ENCODE results near the gene ATAD1. TPM values are rescaled to one million over a fixed set of nuclear protein-coding genes. Genes with fewer than 3 reads are reported as not detected.
"Not testable (repeated sequence)": the region's sequence is repeated elsewhere in the genome, so short reads cannot be mapped to it uniquely, and the experiment has no call there.

The ATAD1 gene
- total RNA-seq, 1 experiment from 2014 or later = 46.7 TPM

- TF ChIP-seq ESRRA (CRISPR knock-in tag; IDR thresholded peaks at IDR 0.05; ENCODE audit: borderline replicate concordance) (no peak), JUN (CRISPR knock-in tag; IDR thresholded peaks at IDR 0.05) (no peak), FOXJ3 (CRISPR knock-in tag; IDR thresholded peaks at IDR 0.05; ENCODE audit: borderline replicate concordance) (no peak), TP53 (CRISPR knock-in tag; IDR thresholded peaks at IDR 0.05) (no peak)
These were observed 47.3 kb upstream of the ATAD1 start (continued) for GRCh38 chr10:87865241-87865881.

DNA sequence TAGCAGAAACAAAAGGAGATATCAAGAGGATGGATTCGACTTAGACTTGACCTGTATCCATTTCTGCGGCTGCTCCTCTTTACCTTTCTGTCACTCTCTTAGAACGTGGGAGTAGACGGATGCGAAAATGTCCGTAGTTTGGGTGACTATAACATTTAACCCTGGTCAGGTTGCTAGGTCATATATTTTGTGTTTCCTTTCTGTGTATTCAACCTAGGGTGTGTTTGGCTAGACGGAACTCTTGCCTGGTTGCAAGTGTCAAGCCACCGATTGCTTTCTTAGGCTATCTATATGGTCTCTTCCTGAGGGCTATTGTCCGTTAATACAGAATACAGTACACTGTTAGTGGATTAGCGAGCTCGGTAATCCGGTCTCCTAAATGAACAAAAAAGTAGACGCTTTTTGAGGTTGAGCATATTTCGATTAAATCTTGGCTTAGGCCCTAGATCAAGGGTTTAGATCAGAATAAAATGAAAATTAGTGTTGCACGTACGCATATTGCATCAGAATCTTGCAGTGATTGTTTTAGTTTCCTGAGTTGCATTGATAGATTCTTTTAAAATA is 46.6 kb upstream of the ATAD1 start:
- H3K27ac Mint-ChIP-seq = peak overlapping the region; percentile 80
- H3K27me3 Mint-ChIP-seq (ENCODE audit: low read depth) = peaks cover 4% of the 10 kb centered on the region
- ATAC-seq (no peak), DNase-seq (ENCODE audit: low spot score) (no peak)
- peaks cover 44% of the 10 kb centered on the region for H3K4me1 Mint-ChIP-seq
- peak; percentile 46; the same call in 1 of the 2 replicates for TF ChIP-seq GABPB1 (CRISPR knock-in tag; IDR thresholded peaks at IDR 0.05)
- no peak for TF ChIP-seq SMAD4 (CRISPR knock-in tag; IDR thresholded peaks at IDR 0.05)
- no peak for TF ChIP-seq NR3C1 (CRISPR knock-in tag; conservative IDR thresholded peaks at IDR 0.05; ENCODE audit: low read depth)
- TF ChIP-seq ZNF532 (CRISPR knock-in tag; IDR thresholded peaks at IDR 0.05; ENCODE audit: borderline replicate concordance) = no peak
- TF ChIP-seq CREB1 (CRISPR knock-in tag; IDR thresholded peaks at IDR 0.05) = no peak
- peak overlapping the region; percentile 93 for H3K4me3 Mint-ChIP-seq
- no peaks in the 10 kb centered on the region for H3K9me3 Mint-ChIP-seq
- POLR2A ChIA-PET = interaction anchor here (1.0 kb wide), 1 partner anchor 250 kb away, joined by 3 read pairs; no protein-coding TSS in a partner anchor
- CTCF ChIA-PET = no interaction called here
- H3K36me3 Mint-ChIP-seq = peaks cover 5% of the 10 kb centered on the region

- H3K4me3 Mint-ChIP-seq = peak overlapping the region; percentile 93
- ATAC-seq; H3K27me3 Mint-ChIP-seq (ENCODE audit: low read depth); CTCF ChIA-PET; H3K9me3 Mint-ChIP-seq; H3K36me3 Mint-ChIP-seq: not testable (repeated sequence)
- H3K27ac Mint-ChIP-seq = 0 out of 2 replicates have a peak overlapping the region, but pooled peaks have one; percentile 80
- DNase-seq (ENCODE audit: low spot score) = peak; percentile 24
- POLR2A ChIA-PET = interaction anchor here (0.5 to 3.0 kb wide), 7 partner anchors 8 to 484 kb away, joined by 3 to 24 read pairs (median 3); partner anchors contain the start of gene ATAD1
- peaks cover 44% of the 10 kb centered on the region for H3K4me1 Mint-ChIP-seq
These were observed 46.0 kb upstream of the ATAD1 start for GRCh38 chr10:87863951-87864495.

GRCh38 chr10:87863053-87863943 is 45.3 kb upstream of the ATAD1 start, which contains the start of the genes KLLN and PTEN:
Gene KLLN, minus strand, starts transcription at chr10:87863533. Its CDS starts 1,046 bp downstream, at chr10:87862487.
Gene PTEN, plus strand, starts transcription at chr10:87863625. Its CDS starts 845 bp downstream, at chr10:87864470.
- DNase-seq (ENCODE audit: low spot score) (peak; percentile 84), ATAC-seq (peak; percentile 70)
- CTCF ChIA-PET = interaction anchor here (0.8 to 2.8 kb wide), 10 partner anchors 13 to 865 kb away, joined by 3 to 19 read pairs (median 5); partner anchors contain the start of genes ATAD1 and RNLS
- Mint-ChIP-seq H3K27ac (peak within 1 kb of the TSS; percentile 99), H3K27me3 (ENCODE audit: low read depth) (peaks cover 4% of the 10 kb centered on the region), H3K4me3 (peak within 1 kb of the TSS; percentile 98), H3K9me3 (no peaks in the 10 kb centered on the region), H3K4me1 (peaks cover 37% of the 10 kb centered on the region), H3K36me3 (peaks cover 5% of the 10 kb centered on the region)
- POLR2A ChIA-PET = interaction anchor here (0.5 to 3.0 kb wide), 15 partner anchors 9 to 1474 kb away, joined by 3 to 24 read pairs (median 3); partner anchors contain the start of gene ATAD1
- TF ChIP-seq JAZF1 (CRISPR knock-in tag; IDR thresholded peaks at IDR 0.05) (no peak), PRRX2 (CRISPR knock-in tag; IDR thresholded peaks at IDR 0.05) (no peak), CREB1 (CRISPR knock-in tag; IDR thresholded peaks at IDR 0.05) (no peak), ZNF317 (CRISPR knock-in tag; IDR thresholded peaks at IDR 0.05; ENCODE audit: borderline replicate concordance, low read depth) (0 out of 2 replicates have a peak, but pooled peaks have one; percentile 20), ZNF138 (CRISPR knock-in tag; conservative IDR thresholded peaks at IDR 0.05) (no peak; the same call in 1 of the 2 replicates)
- TF ChIP-seq, protein P1, sequence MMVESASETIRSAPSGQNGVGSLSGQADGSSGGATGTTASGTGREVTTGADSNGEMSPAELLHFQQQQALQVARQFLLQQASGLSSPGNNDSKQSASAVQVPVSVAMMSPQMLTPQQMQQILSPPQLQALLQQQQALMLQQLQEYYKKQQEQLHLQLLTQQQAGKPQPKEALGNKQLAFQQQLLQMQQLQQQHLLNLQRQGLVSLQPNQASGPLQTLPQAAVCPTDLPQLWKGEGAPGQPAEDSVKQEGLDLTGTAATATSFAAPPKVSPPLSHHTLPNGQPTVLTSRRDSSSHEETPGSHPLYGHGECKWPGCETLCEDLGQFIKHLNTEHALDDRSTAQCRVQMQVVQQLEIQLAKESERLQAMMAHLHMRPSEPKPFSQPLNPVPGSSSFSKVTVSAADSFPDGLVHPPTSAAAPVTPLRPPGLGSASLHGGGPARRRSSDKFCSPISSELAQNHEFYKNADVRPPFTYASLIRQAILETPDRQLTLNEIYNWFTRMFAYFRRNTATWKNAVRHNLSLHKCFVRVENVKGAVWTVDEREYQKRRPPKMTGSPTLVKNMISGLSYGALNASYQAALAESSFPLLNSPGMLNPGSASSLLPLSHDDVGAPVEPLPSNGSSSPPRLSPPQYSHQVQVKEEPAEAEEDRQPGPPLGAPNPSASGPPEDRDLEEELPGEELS (CRISPR knock-in tag; IDR thresholded peaks at IDR 0.05) = peak; percentile 93
- TF ChIP-seq, protein P2, sequence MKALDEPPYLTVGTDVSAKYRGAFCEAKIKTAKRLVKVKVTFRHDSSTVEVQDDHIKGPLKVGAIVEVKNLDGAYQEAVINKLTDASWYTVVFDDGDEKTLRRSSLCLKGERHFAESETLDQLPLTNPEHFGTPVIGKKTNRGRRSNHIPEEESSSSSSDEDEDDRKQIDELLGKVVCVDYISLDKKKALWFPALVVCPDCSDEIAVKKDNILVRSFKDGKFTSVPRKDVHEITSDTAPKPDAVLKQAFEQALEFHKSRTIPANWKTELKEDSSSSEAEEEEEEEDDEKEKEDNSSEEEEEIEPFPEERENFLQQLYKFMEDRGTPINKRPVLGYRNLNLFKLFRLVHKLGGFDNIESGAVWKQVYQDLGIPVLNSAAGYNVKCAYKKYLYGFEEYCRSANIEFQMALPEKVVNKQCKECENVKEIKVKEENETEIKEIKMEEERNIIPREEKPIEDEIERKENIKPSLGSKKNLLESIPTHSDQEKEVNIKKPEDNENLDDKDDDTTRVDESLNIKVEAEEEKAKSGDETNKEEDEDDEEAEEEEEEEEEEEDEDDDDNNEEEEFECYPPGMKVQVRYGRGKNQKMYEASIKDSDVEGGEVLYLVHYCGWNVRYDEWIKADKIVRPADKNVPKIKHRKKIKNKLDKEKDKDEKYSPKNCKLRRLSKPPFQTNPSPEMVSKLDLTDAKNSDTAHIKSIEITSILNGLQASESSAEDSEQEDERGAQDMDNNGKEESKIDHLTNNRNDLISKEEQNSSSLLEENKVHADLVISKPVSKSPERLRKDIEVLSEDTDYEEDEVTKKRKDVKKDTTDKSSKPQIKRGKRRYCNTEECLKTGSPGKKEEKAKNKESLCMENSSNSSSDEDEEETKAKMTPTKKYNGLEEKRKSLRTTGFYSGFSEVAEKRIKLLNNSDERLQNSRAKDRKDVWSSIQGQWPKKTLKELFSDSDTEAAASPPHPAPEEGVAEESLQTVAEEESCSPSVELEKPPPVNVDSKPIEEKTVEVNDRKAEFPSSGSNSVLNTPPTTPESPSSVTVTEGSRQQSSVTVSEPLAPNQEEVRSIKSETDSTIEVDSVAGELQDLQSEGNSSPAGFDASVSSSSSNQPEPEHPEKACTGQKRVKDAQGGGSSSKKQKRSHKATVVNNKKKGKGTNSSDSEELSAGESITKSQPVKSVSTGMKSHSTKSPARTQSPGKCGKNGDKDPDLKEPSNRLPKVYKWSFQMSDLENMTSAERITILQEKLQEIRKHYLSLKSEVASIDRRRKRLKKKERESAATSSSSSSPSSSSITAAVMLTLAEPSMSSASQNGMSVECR (CRISPR knock-in tag; IDR thresholded peaks at IDR 0.05; ENCODE audit: borderline replicate concordance) = peak; percentile 77; the same call in 1 of the 2 replicates

Data from WTC11 (cell line).